ENCODE measurements around the gene RPTOR.

Gene RPTOR

GRCh38 chr17:80722661-80723060 lies 178.0 kb downstream of the RPTOR start:
- H3K56ac ChIP-seq (ENCODE audit: low read length), result no peak overlapping the region
- DNase-seq, result no peak
- H3K27ac ChIP-seq (ENCODE audit: low read depth, low read length), result no peak overlapping the region
- H3K4me3 ChIP-seq (ENCODE audit: low read length), result no peak overlapping the region
- H3K79me1 ChIP-seq (ENCODE audit: low read length), result peaks cover 29% of the 10 kb centered on the region
- H4K8ac ChIP-seq (ENCODE audit: low read depth, low read length), result no peak overlapping the region
- no peak overlapping the region for H2BK15ac ChIP-seq (replicated peaks; ENCODE audit: low read depth)
- no peak overlapping the region for H3K4me2 ChIP-seq (ENCODE audit: low read length)
- H3K18ac ChIP-seq (ENCODE audit: low read length), result no peak overlapping the region
- WGBS (ENCODE audit: extremely low coverage, insufficient coverage, low lambda C conversion rate), result no CpG with 5 or more reads among the region's 3 CpGs
- H3K27me3 ChIP-seq (ENCODE audit: insufficient read depth, low read length, poor library complexity), result no peaks in the 10 kb centered on the region
- no peak overlapping the region for H2AK5ac ChIP-seq (ENCODE audit: low read length)
- no peak overlapping the region for H2BK5ac ChIP-seq (ENCODE audit: low read length)
- no peaks in the 10 kb centered on the region for H3K36me3 ChIP-seq (ENCODE audit: control insufficient read depth, insufficient read depth, low read length)
- no peak overlapping the region for H2BK120ac ChIP-seq (ENCODE audit: low read depth, low read length)
- H3K79me2 ChIP-seq (ENCODE audit: control insufficient read depth, insufficient read depth, low read length), result peaks cover 6% of the 10 kb centered on the region
- H3K9ac ChIP-seq (ENCODE audit: low read length), result no peak overlapping the region
- no peak overlapping the region for H4K5ac ChIP-seq (ENCODE audit: low read length)
- H3K4ac ChIP-seq (ENCODE audit: low read depth, low read length), result no peak overlapping the region
- peaks cover 5% of the 10 kb centered on the region for H3K4me1 ChIP-seq (ENCODE audit: control insufficient read depth, low read depth, low read length)
- no peak overlapping the region for H3K23ac ChIP-seq (ENCODE audit: low read length)

GRCh38 chr17:80724775-80725266 lies 180.2 kb downstream of the RPTOR start:
- Histone ChIP-seq H2BK120ac (ENCODE audit: low read depth, low read length) (no peak overlapping the region), H3K36me3 (ENCODE audit: control insufficient read depth, insufficient read depth, low read length) (no peaks in the 10 kb centered on the region), H2BK15ac (replicated peaks; ENCODE audit: low read depth) (no peak overlapping the region), H3K4ac (ENCODE audit: low read depth, low read length) (no peak overlapping the region), H3K4me1 (ENCODE audit: control insufficient read depth, low read depth, low read length) (peaks cover 4% of the 10 kb centered on the region), H3K56ac (ENCODE audit: low read length) (no peak overlapping the region), H4K5ac (ENCODE audit: low read length) (no peak overlapping the region), H3K9ac (ENCODE audit: low read length) (no peak overlapping the region), H3K27me3 (ENCODE audit: insufficient read depth, low read length, poor library complexity) (no peaks in the 10 kb centered on the region), H3K18ac (ENCODE audit: low read length) (no peak overlapping the region), H3K4me3 (ENCODE audit: low read length) (no peak overlapping the region), H3K79me1 (ENCODE audit: low read length) (peaks cover 20% of the 10 kb centered on the region), H2AK5ac (ENCODE audit: low read length) (no peak overlapping the region), H3K79me2 (ENCODE audit: control insufficient read depth, insufficient read depth, low read length) (peaks cover 3% of the 10 kb centered on the region), H4K8ac (ENCODE audit: low read depth, low read length) (no peak overlapping the region), H3K23ac (ENCODE audit: low read length) (no peak overlapping the region), H3K27ac (ENCODE audit: low read depth, low read length) (peak overlapping the region; percentile 20), H2BK5ac (ENCODE audit: low read length) (no peak overlapping the region), H3K4me2 (ENCODE audit: low read length) (no peak overlapping the region)
- DNase-seq, result peak; percentile 56
- no CpG with 5 or more reads among the region's 16 CpGs for WGBS (ENCODE audit: extremely low coverage, insufficient coverage, low lambda C conversion rate)

- H4K5ac ChIP-seq (ENCODE audit: low read length), result no peak overlapping the region
- no peak overlapping the region for H3K9ac ChIP-seq (ENCODE audit: low read length)
- peaks cover 22% of the 10 kb centered on the region for H3K79me1 ChIP-seq (ENCODE audit: low read length)
- no peak overlapping the region for H3K4ac ChIP-seq (ENCODE audit: low read depth, low read length)
- no peak overlapping the region for H3K56ac ChIP-seq (ENCODE audit: low read length)
- no peak overlapping the region for H3K4me2 ChIP-seq (ENCODE audit: low read length)
- H3K4me1 ChIP-seq (ENCODE audit: control insufficient read depth, low read depth, low read length), result peaks cover 4% of the 10 kb centered on the region
- no peak overlapping the region for H2BK120ac ChIP-seq (ENCODE audit: low read depth, low read length)
- H2BK15ac ChIP-seq (replicated peaks; ENCODE audit: low read depth), result no peak overlapping the region
- H3K36me3 ChIP-seq (ENCODE audit: control insufficient read depth, insufficient read depth, low read length), result no peaks in the 10 kb centered on the region
- H3K27me3 ChIP-seq (ENCODE audit: insufficient read depth, low read length, poor library complexity), result no peaks in the 10 kb centered on the region
- no peak overlapping the region for H3K27ac ChIP-seq (ENCODE audit: low read depth, low read length)
- no peak overlapping the region for H4K8ac ChIP-seq (ENCODE audit: low read depth, low read length)
- no peak for DNase-seq
- H3K79me2 ChIP-seq (ENCODE audit: control insufficient read depth, insufficient read depth, low read length), result peaks cover 3% of the 10 kb centered on the region
- no CpG with 5 or more reads among the region's 8 CpGs for WGBS (ENCODE audit: extremely low coverage, insufficient coverage, low lambda C conversion rate)
- H3K18ac ChIP-seq (ENCODE audit: low read length), result no peak overlapping the region
- H2BK5ac ChIP-seq (ENCODE audit: low read length), result no peak overlapping the region
- no peak overlapping the region for H3K4me3 ChIP-seq (ENCODE audit: low read length)
- H2AK5ac ChIP-seq (ENCODE audit: low read length), result no peak overlapping the region
- no peak overlapping the region for H3K23ac ChIP-seq (ENCODE audit: low read length)
These were observed 180.9 kb downstream of the RPTOR start for GRCh38 chr17:80725517-80725916.

GRCh38 chr17:80726558-80727408 lies 182.1 kb downstream of the RPTOR start:
- Histone ChIP-seq H3K4ac (ENCODE audit: low read depth, low read length) (no peak overlapping the region), H3K27ac (ENCODE audit: low read depth, low read length) (no peak overlapping the region), H3K23ac (ENCODE audit: low read length) (no peak overlapping the region), H3K4me1 (ENCODE audit: control insufficient read depth, low read depth, low read length) (peaks cover 4% of the 10 kb centered on the region), H2BK5ac (ENCODE audit: low read length) (no peak overlapping the region), H3K79me2 (ENCODE audit: control insufficient read depth, insufficient read depth, low read length) (peaks cover 3% of the 10 kb centered on the region), H4K5ac (ENCODE audit: low read length) (no peak overlapping the region), H3K36me3 (ENCODE audit: control insufficient read depth, insufficient read depth, low read length) (no peaks in the 10 kb centered on the region), H3K9ac (ENCODE audit: low read length) (no peak overlapping the region), H2BK15ac (replicated peaks; ENCODE audit: low read depth) (no peak overlapping the region), H4K8ac (ENCODE audit: low read depth, low read length) (no peak overlapping the region), H3K27me3 (ENCODE audit: insufficient read depth, low read length, poor library complexity) (no peaks in the 10 kb centered on the region), H3K18ac (ENCODE audit: low read length) (no peak overlapping the region), H3K56ac (ENCODE audit: low read length) (no peak overlapping the region), H2AK5ac (ENCODE audit: low read length) (no peak overlapping the region), H3K4me3 (ENCODE audit: low read length) (no peak overlapping the region), H3K4me2 (ENCODE audit: low read length) (no peak overlapping the region), H3K79me1 (ENCODE audit: low read length) (peaks cover 20% of the 10 kb centered on the region), H2BK120ac (ENCODE audit: low read depth, low read length) (no peak overlapping the region)
- DNase-seq, result no peak
- no CpG with 5 or more reads among the region's 42 CpGs for WGBS (ENCODE audit: extremely low coverage, insufficient coverage, low lambda C conversion rate)

- Histone ChIP-seq H2AK5ac (ENCODE audit: low read length) (no peak overlapping the region), H3K9ac (ENCODE audit: low read length) (no peak overlapping the region), H3K56ac (ENCODE audit: low read length) (no peak overlapping the region), H3K27ac (ENCODE audit: low read depth, low read length) (no peak overlapping the region), H3K4me1 (ENCODE audit: control insufficient read depth, low read depth, low read length) (peaks cover 4% of the 10 kb centered on the region), H3K4ac (ENCODE audit: low read depth, low read length) (no peak overlapping the region), H3K36me3 (ENCODE audit: control insufficient read depth, insufficient read depth, low read length) (no peaks in the 10 kb centered on the region), H3K23ac (ENCODE audit: low read length) (no peak overlapping the region), H3K18ac (ENCODE audit: low read length) (no peak overlapping the region), H4K5ac (ENCODE audit: low read length) (no peak overlapping the region), H3K4me2 (ENCODE audit: low read length) (no peak overlapping the region), H4K8ac (ENCODE audit: low read depth, low read length) (no peak overlapping the region), H2BK5ac (ENCODE audit: low read length) (no peak overlapping the region), H3K79me2 (ENCODE audit: control insufficient read depth, insufficient read depth, low read length) (peaks cover 3% of the 10 kb centered on the region), H3K27me3 (ENCODE audit: insufficient read depth, low read length, poor library complexity) (no peaks in the 10 kb centered on the region), H3K79me1 (ENCODE audit: low read length) (peaks cover 20% of the 10 kb centered on the region), H3K4me3 (ENCODE audit: low read length) (no peak overlapping the region), H2BK15ac (replicated peaks; ENCODE audit: low read depth) (no peak overlapping the region), H2BK120ac (ENCODE audit: low read depth, low read length) (no peak overlapping the region)
- no peak for DNase-seq
- WGBS (ENCODE audit: extremely low coverage, insufficient coverage, low lambda C conversion rate), result no CpG with 5 or more reads among the region's 13 CpGs
These were observed 182.7 kb downstream of the RPTOR start for GRCh38 chr17:80727409-80727755.

All from mesendoderm (in vitro differentiated cells).